ENCODE results near the gene MGLL.

The MGLL gene

GRCh38 chr3:127687228-127687737 lies 135.0 kb downstream of the MGLL start:
- Histone ChIP-seq H4K91ac (ENCODE audit: low read depth, low read length) (no peak overlapping the region), H3K79me1 (ENCODE audit: low read length) (peaks cover 15% of the 10 kb centered on the region), H2BK12ac (ENCODE audit: low read length) (no peak overlapping the region), H4K12ac (ENCODE audit: low read depth, low read length) (no peak overlapping the region), H3K4me2 (ENCODE audit: low read length) (no peak overlapping the region), H2AK5ac (ENCODE audit: low read length) (no peak overlapping the region), H2BK5ac (ENCODE audit: low read depth, low read length, poor library complexity) (no peak overlapping the region), H3K36me3 (ENCODE audit: control insufficient read depth in 1 of 2, insufficient read depth in 2 of 2, low read length in 2 of 2) (no peaks in the 10 kb centered on the region), H3K23ac (ENCODE audit: low read length) (no peak overlapping the region), H3K4ac (ENCODE audit: low read depth, low read length) (no peak overlapping the region), H2BK120ac (ENCODE audit: insufficient read depth, low read length, poor library complexity) (no peak overlapping the region), H3K4me1 (ENCODE audit: control insufficient read depth in 1 of 2, insufficient read depth in 2 of 2, low read length in 2 of 2) (peaks cover 13 to 28% of the 10 kb centered on the region in 2 experiments), H3K27me3 (ENCODE audit: insufficient read depth, low read length) (no peaks in the 10 kb centered on the region), H3K27ac (ENCODE audit: low read depth, low read length) (no peak overlapping the region), H3K9me3 (ENCODE audit: insufficient read depth, low read depth, low read length) (peaks cover 2% of the 10 kb centered on the region), H3K4me3 (ENCODE audit: low read depth, low read length) (no peak overlapping the region), H3K18ac (ENCODE audit: low read length) (no peak overlapping the region), H3K79me2 (ENCODE audit: control insufficient read depth, insufficient read depth, low read length, poor library complexity) (peaks cover 3% of the 10 kb centered on the region), H4K8ac (ENCODE audit: low read depth, low read length) (no peak overlapping the region), H3K14ac (ENCODE audit: low read length) (no peak overlapping the region), H2AFZ (ENCODE audit: insufficient read depth, low read length, poor library complexity) (no peak overlapping the region), H3K9ac (ENCODE audit: low read length) (no peak overlapping the region)
- DNase-seq: no peak
- over 99% methylated on average over 2 of the region's 2 CpGs for WGBS (ENCODE audit: extremely low coverage, insufficient coverage, insufficient read length)

GRCh38 chr3:127686512-127686894 lies 135.8 kb downstream of the MGLL start:
- H2BK5ac ChIP-seq (ENCODE audit: low read depth, low read length, poor library complexity): no peak overlapping the region
- H2BK120ac ChIP-seq (ENCODE audit: insufficient read depth, low read length, poor library complexity): no peak overlapping the region
- H3K4me1 ChIP-seq (ENCODE audit: control insufficient read depth in 1 of 2, insufficient read depth in 2 of 2, low read length in 2 of 2): peaks cover 13 to 26% of the 10 kb centered on the region in 2 experiments
- H3K9ac ChIP-seq (ENCODE audit: low read length): no peak overlapping the region
- H3K27ac ChIP-seq (ENCODE audit: low read depth, low read length): no peak overlapping the region
- H3K36me3 ChIP-seq (ENCODE audit: control insufficient read depth in 1 of 2, insufficient read depth in 2 of 2, low read length in 2 of 2): no peaks in the 10 kb centered on the region
- no peak overlapping the region for H2AFZ ChIP-seq (ENCODE audit: insufficient read depth, low read length, poor library complexity)
- H3K4me2 ChIP-seq (ENCODE audit: low read length): no peak overlapping the region
- no peaks in the 10 kb centered on the region for H3K27me3 ChIP-seq (ENCODE audit: insufficient read depth, low read length)
- no peak overlapping the region for H3K23ac ChIP-seq (ENCODE audit: low read length)
- H3K4me3 ChIP-seq (ENCODE audit: low read depth, low read length): no peak overlapping the region
- no peak for DNase-seq
- H4K12ac ChIP-seq (ENCODE audit: low read depth, low read length): no peak overlapping the region
- peaks cover 3% of the 10 kb centered on the region for H3K79me2 ChIP-seq (ENCODE audit: control insufficient read depth, insufficient read depth, low read length, poor library complexity)
- no peak overlapping the region for H2AK5ac ChIP-seq (ENCODE audit: low read length)
- H3K79me1 ChIP-seq (ENCODE audit: low read length): peaks cover 14% of the 10 kb centered on the region
- no peak overlapping the region for H3K18ac ChIP-seq (ENCODE audit: low read length)
- H4K8ac ChIP-seq (ENCODE audit: low read depth, low read length): no peak overlapping the region
- no peak overlapping the region for H3K14ac ChIP-seq (ENCODE audit: low read length)
- H3K4ac ChIP-seq (ENCODE audit: low read depth, low read length): no peak overlapping the region
- no peak overlapping the region for H2BK12ac ChIP-seq (ENCODE audit: low read length)
- no peak overlapping the region for H4K91ac ChIP-seq (ENCODE audit: low read depth, low read length)
- H3K9me3 ChIP-seq (ENCODE audit: insufficient read depth, low read depth, low read length): peaks cover 2% of the 10 kb centered on the region

- Histone ChIP-seq H2AK5ac (ENCODE audit: low read length) (no peak overlapping the region), H3K36me3 (ENCODE audit: control insufficient read depth in 1 of 2, insufficient read depth in 2 of 2, low read length in 2 of 2) (no peaks in the 10 kb centered on the region), H3K14ac (ENCODE audit: low read length) (no peak overlapping the region), H3K9ac (ENCODE audit: low read length) (no peak overlapping the region), H4K8ac (ENCODE audit: low read depth, low read length) (no peak overlapping the region), H3K9me3 (ENCODE audit: insufficient read depth, low read depth, low read length) (peaks cover 2% of the 10 kb centered on the region), H2AFZ (ENCODE audit: insufficient read depth, low read length, poor library complexity) (no peak overlapping the region), H4K12ac (ENCODE audit: low read depth, low read length) (no peak overlapping the region), H3K4ac (ENCODE audit: low read depth, low read length) (no peak overlapping the region), H3K27me3 (ENCODE audit: insufficient read depth, low read length) (no peaks in the 10 kb centered on the region), H3K4me3 (ENCODE audit: low read depth, low read length) (no peak overlapping the region), H3K4me1 (ENCODE audit: control insufficient read depth in 1 of 2, insufficient read depth in 2 of 2, low read length in 2 of 2) (peaks cover 13 to 22% of the 10 kb centered on the region in 2 experiments), H2BK12ac (ENCODE audit: low read length) (no peak overlapping the region), H4K91ac (ENCODE audit: low read depth, low read length) (no peak overlapping the region), H3K79me2 (ENCODE audit: control insufficient read depth, insufficient read depth, low read length, poor library complexity) (peaks cover 3% of the 10 kb centered on the region), H3K4me2 (ENCODE audit: low read length) (no peak overlapping the region), H3K79me1 (ENCODE audit: low read length) (peaks cover 12% of the 10 kb centered on the region), H3K23ac (ENCODE audit: low read length) (no peak overlapping the region), H2BK5ac (ENCODE audit: low read depth, low read length, poor library complexity) (no peak overlapping the region), H3K27ac (ENCODE audit: low read depth, low read length) (no peak overlapping the region), H2BK120ac (ENCODE audit: insufficient read depth, low read length, poor library complexity) (no peak overlapping the region), H3K18ac (ENCODE audit: low read length) (no peak overlapping the region)
- WGBS (ENCODE audit: extremely low coverage, insufficient coverage, insufficient read length): 100% methylated on average over 3 of the region's 4 CpGs
- peak; percentile 58 to 61 for DNase-seq
Measured at GRCh38 chr3:127685708-127686511, 136.4 kb downstream of the MGLL start.

- Histone ChIP-seq H4K8ac (ENCODE audit: low read depth, low read length) (no peak overlapping the region), H2AK5ac (ENCODE audit: low read length) (no peak overlapping the region), H3K27ac (ENCODE audit: low read depth, low read length) (no peak overlapping the region), H4K91ac (ENCODE audit: low read depth, low read length) (no peak overlapping the region), H3K79me2 (ENCODE audit: control insufficient read depth, insufficient read depth, low read length, poor library complexity) (peaks cover 3% of the 10 kb centered on the region), H2BK12ac (ENCODE audit: low read length) (no peak overlapping the region), H3K14ac (ENCODE audit: low read length) (no peak overlapping the region), H3K27me3 (ENCODE audit: insufficient read depth, low read length) (no peaks in the 10 kb centered on the region), H2BK5ac (ENCODE audit: low read depth, low read length, poor library complexity) (no peak overlapping the region), H3K4me2 (ENCODE audit: low read length) (no peak overlapping the region), H3K36me3 (ENCODE audit: control insufficient read depth in 1 of 2, insufficient read depth in 2 of 2, low read length in 2 of 2) (no peaks in the 10 kb centered on the region), H3K4ac (ENCODE audit: low read depth, low read length) (no peak overlapping the region), H2BK120ac (ENCODE audit: insufficient read depth, low read length, poor library complexity) (no peak overlapping the region), H4K12ac (ENCODE audit: low read depth, low read length) (no peak overlapping the region), H3K4me1 (ENCODE audit: control insufficient read depth in 1 of 2, insufficient read depth in 2 of 2, low read length in 2 of 2) (peaks cover 6 to 14% of the 10 kb centered on the region in 2 experiments), H3K9me3 (ENCODE audit: insufficient read depth, low read depth, low read length) (peaks cover 2% of the 10 kb centered on the region), H2AFZ (ENCODE audit: insufficient read depth, low read length, poor library complexity) (no peak overlapping the region), H3K23ac (ENCODE audit: low read length) (no peak overlapping the region), H3K18ac (ENCODE audit: low read length) (no peak overlapping the region), H3K79me1 (ENCODE audit: low read length) (peaks cover 5% of the 10 kb centered on the region), H3K4me3 (ENCODE audit: low read depth, low read length) (no peak overlapping the region), H3K9ac (ENCODE audit: low read length) (no peak overlapping the region)
- no CpG with 5 or more reads among the region's 22 CpGs for WGBS (ENCODE audit: extremely low coverage, insufficient coverage, insufficient read length)
- DNase-seq: no peak
Measured at GRCh38 chr3:127684871-127685707, 137.2 kb downstream of the MGLL start.

All from trophoblast cell (in vitro differentiated cells and primary cell).